Activated gamma-delta T cell treated with Interleukin-2 at 50 U/mL for 16 hours (primary cell): ENCODE data around the gene TTLL13.
"Not testable (repeated sequence)": the region's sequence is repeated elsewhere in the genome, so short reads cannot be mapped to it uniquely, and the experiment has no call there.

ENCODE experiments used
- DNase-seq: peaks from one replicate; pipeline ENCODE4 v3.0.0-alpha.2; 2020

The TTLL13 gene

DNA sequence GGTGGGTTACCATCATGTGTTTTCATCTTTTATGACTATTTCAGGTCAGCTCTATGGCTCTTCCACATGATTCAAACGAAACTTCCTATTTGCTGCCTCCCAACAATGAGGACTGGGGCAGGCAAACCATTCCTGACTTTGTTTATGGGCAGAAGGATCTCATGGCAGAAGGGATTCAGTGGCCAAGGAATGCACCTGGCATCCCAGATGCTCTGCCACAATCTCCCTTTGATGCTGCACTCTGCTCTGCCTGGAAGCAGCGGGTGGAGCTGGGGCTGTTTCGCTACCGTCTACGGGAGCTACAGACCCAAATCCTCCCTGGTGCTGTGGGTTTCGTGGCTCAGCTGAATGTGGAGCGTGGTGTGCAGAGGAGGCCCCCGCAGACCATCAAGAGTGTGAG is 8.5 kb upstream of the TTLL13 start:
- DNase-seq = no peak

DNA sequence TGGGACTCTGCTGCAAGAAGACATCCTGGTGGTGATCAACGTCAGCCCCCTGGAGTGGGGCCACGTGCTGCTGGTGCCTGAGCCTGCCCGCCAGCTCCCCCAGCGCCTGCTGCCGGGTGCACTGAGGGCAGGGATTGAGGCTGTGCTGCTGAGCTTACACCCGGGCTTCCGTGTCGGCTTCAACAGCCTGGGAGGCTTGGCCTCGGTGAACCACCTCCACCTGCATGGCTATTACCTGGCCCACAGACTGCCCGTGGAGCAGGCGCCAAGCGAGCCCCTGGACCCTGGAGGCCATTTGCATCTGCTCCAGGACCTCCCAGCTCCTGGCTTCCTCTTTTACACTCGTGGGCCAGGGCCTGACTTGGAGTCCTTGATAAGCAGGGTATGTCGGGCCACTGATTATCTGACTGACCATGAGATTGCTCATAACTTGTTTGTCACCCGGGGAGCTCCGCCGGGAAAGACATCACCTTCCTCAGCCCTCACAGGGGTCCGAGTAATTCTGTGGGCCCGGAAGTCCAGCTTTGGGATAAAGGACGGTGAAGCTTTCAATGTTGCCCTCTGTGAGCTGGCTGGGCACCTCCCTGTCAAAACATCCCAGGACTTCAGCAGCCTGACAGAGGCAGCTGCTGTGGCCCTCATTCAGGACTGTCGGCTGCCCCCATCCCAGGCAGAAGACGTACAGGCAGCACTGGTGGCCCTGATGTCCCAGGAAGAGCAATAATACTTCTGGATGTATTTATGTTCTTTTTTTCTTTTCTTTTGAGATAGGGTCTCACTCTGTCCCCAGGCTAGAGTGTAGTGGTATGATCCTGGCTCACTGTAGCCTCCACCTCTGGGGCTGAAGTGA is 7.8 kb upstream of the TTLL13 start:
- no peak for DNase-seq

DNA sequence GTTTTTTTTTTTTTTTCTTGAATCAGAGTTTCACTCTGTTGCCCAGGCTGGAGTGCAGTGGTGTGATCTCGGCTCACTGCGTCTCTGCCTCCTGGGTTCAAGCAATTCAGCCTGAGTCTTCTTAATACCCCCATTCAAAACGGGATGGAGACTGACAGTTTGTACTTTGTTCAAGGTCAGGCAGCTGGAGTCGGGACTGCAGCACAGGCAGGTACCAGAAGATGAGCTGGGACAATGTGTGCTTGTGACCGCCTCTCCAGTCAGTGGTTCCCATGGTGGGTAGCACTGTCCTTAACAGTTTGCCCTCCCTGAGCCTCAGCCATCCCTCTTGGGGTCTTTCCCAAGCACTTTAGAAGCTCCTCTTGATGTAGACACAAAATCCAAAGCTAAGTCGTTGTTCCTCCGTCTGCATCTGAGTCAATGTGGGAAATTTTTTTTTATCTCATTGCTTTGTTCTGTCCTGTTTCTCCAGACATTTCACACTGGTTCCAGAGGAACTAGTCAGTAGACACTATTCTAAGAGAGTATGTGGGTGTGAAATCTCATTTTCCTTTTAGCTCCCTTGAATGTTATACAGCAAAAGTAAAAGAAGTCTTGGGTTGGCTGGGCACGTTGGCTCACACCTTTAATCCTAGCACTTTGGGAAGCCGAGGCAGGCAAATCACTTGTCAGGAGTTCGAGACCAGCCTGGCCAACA is 5.3 kb upstream of the TTLL13 start:
- DNase-seq = no peak

DNA sequence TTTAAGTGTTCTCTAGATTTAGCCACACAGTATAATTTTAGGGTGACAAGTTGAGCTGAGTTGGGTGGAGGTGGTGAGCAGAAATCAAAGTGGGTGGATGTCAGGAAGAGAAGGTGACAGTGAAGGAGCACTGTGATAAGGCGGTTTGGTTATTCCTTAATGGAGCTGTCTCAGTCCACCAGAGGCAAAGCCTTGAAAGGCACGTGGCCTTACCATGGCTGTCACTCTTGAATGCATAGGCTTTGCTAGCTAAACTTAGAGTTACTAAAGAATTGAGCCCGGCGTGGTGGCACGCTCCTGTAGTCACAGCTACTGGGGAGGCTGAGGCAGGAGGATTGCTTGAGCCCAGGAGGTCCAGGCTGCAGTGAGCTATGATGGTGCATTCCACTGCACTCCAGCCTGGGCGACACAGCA is 560 bp upstream of the TTLL13 start:
- DNase-seq = no peak

DNA sequence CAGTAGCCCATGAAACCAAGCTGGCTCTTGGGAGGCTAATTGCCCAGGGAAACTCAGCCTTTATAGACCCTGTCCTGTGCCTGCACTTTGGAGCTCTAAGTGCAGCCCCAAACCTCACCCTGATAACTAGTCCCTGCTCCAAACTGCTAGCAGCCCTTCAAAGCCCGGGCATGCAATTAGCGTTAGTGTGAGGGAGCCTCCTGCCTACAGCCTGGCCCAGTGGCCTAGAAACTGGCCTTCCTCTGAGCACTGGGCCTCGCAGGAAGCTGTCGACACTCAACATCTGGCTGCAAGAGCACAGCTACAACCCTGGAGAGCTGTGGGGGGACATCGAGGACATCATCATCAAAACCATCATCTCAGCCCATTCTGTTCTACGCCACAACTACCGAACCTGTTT is 8.4 kb downstream of the TTLL13 start:
- DNase-seq = no peak

DNA sequence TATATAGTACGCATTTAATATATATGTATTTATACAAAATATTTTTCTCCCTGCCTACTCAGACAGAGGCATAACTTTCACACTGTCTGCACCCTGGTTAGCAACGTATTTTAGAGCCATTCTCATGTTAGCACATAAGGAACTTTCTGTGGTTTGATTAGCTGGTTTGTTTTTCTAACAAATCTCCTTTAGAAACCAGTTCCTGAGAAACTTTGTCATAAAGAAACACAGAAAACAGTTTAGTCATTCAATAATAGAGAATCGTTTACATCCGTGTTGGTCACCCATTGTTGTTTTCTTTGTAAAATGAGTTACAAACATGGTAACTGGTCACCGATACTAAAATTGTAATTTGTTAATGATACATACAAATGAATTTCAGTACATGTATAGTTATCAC is 10.2 kb downstream of the TTLL13 start:
- no peak for DNase-seq

DNA sequence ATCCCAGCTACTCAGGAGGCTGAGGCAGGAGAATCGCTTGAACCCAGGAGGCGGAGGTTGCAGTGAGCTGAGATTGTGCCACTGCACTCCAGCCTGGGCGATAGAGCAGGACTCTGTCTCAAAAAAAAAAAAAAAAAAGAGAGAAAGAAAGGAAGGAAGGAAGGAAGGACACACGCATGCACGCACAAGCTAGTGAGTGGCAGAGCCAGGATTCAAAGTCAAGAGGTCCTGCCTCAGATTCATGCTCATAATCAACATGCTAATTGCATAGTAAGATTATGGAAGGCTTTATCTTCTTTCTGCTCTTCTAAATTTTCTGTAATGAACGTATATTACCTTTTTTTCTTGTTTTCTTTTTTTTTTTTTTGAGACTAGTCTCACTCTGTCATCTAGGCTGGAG is 11.4 kb downstream of the TTLL13 start:
- not testable (repeated sequence) for DNase-seq

DNA sequence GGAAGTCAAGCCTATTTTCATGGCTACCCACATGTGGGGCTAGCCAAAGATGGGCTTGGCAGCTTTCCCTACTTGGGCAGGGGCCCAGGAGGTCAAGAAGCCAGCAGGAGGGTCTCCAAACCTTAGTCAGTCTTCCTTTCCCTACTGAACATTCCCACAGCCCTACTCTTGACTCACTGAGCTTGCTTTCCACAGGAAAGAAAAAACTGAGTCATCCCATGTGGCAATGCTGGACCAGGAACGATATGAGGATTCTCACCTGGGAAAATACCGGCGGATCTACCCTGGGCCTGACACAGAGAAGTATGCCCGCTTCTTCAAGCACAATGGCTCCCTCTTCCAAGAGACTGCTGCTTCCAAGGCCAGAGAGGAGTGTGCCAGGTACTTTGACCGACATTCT is 12.5 kb downstream of the TTLL13 start:
- no peak for DNase-seq

DNA sequence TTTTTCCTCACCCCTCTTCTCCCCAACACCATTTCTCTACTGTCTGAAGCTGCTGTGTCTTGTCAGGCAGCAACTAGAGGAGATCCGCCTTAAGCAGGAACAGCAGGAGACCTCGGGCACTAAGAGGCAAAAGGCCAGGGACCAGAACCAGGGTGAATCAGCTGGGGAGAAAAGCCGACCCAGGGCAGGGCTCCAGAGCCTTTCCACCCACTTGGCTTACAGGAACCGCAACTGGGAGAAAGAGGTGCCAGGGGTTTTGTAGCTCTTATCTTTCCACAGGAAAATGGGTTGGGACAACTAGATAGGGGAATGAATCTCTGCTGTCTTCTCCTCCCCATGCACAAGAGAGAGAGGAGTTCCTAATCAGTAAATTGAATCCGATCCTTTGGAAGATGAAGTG is 13.1 kb downstream of the TTLL13 start:
- no peak for DNase-seq

DNA sequence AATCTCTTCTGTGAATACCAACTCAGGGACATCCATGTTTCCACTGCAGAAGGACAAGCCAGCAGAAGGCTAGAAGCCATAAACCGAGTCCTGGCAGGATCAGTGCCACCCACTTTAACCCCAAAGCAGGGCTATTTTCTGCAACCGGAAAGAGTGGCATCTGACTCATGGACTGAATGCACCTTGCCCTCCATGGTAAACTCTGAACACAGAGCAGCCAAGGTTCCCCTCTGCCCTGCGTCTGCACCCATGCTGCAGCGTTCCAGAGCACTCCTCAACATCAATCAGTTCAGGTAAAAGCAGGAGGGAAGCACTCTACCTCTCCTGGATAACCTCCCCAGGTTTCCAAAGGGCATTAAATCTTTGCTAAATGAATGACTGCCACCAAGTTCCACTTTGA is 15.3 kb downstream of the TTLL13 start:
- DNase-seq = peak; percentile 11

DNA sequence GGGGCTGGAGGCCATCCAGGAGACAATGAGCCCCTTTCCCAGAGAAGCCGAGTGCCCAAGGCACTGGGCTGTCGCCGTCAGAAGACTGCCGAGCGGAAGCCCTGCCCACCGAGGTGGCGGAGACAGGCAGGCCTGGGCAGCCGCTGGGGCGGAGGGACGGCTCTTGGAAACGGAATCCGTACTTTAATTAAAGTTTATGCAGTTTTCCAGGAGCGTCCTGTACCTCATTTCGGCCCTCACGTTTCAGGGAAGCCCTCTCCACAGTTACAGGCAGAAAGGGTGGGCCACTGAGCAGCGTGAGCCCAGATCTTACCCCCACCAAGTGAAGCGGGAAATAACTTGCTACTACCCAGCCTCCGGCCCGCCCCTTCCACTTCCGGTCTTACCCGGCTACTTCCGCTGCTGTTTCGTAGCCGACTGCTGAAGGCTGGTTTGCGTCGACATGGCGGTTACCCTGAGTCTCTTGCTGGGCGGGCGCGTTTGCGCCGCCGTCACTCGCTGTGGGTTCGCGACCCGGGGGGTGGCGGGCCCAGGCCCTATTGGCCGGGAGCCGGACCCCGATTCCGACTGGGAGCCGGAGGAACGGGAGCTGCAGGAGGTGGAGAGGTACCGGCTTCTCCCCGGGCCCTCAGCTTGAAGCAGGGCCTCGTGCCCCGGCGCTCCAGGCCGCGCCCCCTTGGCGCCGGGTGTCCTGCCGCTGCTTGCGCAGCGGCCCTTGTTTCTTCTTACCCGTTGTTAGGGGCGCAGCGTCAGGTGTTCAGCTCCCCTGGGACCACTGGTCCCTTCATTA is 16.1 kb downstream of the TTLL13 start, which contains the start of gene NGRN:
NGRN (plus strand) TSS at position 402 of the 790 bp plus-strand sequence; CDS start at position 443, 41 bp downstream.
- DNase-seq = peak; percentile 91

DNA sequence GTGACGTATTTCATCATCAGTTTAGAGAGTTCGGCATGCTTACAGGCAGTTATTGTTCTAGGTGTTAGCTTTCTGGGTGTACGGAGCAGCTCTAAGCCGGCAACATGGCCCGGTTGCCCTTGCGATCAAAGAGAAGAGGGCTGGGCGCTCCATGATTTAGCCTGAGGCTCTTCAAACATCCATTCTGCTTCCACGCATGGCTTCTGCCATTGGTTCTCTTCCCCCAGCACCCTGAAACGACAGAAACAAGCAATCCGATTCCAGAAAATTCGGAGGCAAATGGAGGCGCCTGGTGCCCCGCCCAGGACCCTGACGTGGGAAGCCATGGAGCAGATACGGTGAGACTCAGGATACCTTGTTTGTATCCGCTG is 16.7 kb downstream of the TTLL13 start:
- DNase-seq = peak; percentile 17

DNA sequence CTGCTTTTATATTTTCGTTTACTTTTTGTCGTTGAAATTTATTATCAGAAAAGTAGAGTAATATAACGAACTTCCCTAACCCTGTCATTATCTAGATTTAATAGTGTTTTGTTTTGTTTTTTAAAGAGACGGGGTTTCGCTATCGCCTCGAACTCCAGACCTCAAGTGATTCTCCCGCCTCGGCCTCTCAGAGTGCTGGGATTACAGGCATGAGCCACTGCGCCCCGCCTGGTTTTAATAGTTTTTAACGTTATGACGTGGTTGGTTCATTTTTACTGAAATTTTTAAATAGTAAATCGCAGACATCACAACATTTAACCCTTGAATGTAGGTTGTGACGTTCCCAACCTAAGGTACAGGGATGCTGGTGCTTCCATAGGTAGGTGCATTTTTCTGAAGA is 17.1 kb downstream of the TTLL13 start:
- DNase-seq = no peak

DNA sequence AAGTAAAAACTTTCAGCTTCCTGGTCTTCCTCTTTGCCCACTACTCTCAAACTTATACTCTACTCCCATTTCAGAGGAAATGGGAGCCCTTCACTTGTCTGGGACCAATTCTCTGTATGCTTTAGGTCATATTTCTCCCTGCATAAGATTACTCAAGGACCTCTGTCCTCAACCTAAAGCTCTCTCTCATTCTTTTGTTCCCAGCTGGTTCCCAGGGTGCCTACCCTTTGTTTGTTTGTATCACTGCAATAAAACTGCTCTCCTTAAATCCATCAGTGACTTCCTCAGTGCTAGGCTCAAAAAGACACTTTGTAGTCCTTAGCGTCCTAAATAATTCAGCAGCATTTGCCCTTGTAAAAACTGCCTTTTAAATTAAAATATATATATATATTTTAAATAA is 19.1 kb downstream of the TTLL13 start:
- DNase-seq = no peak

DNA sequence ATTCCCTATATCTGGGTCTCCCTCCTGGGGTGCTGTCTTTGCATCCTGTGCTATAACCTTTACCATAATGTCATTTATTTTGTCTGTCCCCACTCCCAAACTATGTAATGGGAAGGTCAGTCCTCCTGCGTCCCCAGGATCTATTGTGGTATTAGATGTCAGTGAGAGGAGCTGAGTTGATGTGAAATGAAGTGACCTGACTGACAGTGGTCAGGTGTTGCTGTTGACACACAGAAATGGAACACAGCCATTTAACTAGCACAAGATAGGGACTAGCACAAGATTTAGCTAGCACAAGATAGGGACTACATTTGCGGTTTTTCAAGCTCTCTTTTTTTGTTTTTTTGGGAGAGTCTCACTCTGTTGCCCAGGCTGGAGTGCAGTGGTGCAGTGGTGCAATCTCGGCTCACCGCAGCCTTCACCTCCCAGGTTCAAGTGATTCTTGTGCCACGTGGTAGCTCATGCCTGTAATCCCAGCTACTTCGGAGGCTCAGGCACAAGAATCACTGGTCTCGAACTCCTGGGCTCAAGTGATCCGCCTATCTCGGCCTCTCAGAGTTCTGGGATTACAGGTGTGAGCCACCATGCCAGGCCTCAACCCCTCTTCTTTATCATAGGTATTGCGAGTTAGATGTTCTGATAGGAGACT is 21.3 kb downstream of the TTLL13 start:
- no peak for DNase-seq

DNA sequence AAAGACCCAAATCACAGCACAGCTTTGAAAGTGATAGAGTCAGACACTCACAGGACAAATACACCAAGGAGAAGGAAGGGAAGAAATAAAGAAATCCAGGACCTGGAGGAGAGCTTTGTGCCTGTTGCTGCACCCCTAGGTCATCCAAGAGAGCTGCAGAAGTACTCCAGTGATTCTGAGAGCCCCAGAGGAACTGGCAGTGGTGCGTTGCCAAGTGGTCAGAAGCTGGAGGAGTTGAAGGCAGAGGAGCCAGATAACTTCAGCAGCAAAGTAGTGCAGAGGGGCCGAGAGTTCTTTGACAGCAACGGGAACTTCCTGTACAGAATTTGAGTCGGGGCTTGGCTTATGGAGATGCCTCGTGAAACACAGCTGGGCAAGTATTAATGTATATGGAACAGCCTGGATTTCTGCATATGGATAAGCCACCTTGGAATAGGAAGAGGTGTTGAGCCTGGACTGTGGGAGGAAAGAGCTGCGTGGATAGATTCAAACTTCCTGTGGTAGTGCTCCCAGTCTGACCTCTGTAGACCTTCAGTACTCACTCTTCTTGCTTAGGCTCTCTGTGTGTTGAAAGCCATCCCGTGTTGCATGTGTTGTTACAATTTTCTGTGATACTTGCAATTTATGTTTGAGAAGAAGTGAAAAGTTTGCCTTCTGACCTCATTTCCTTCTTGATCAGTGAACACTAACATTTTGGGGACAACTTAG is 22.3 kb downstream of the TTLL13 start:
- no peak for DNase-seq

DNA sequence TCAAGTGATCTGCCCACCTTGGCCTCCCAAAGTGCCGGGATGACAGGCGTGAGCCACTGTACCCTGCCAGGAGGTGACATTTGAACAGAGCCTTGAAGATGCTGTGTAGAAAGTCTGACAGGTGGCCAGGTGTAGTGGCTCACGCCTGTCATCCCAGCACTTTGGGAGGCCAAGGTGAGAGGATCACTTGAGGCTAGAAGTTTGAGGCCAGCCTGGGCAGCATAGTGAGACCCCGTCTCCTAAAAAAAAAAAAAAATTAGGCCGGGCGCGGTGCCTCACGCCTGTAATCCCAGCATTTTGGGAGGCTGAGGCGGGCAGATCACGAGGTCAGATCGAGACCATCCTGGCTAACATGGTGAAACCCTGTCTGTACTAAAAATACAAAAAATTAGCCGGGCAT is 29.1 kb downstream of the TTLL13 start:
- DNase-seq = not testable (repeated sequence)

DNA sequence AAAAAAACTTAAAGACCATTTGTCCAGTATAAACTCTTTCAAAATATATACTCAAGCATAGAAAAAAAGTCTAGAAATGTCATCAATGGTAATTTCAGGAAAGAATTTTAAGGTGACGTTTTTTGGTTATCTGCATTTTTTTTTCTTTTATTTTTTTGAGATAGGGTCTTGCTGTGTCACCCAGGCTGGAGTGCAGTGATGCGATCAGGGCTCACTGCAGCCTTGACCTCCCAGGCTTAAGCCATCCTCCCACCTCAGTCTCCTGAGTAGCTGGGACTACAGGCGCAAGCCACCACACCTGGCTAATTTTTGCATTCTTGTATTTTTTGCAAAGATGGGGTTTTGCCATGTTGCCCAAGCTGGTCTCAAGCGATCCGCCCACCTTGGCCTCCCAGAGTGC is 31.4 kb downstream of the TTLL13 start:
- DNase-seq = not testable (repeated sequence)

DNA sequence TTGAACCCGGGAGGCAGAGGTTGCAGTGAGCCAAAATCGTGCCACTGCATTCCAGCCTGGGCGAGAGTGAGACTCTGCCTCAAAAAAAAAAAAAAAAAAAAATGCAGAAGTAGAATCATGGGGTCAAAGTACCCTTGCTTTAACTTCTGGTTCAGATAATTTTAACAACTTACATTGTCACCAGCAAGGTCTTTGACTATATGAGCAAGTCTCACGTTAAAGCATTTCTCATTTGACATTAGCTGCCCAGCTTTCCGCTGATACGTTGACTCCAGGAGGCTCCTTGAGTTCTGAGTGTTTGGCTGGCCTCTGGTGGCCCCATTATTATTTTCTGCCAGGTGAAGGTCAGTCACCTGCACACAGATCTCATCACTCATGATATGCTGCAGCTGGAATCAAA is 32.3 kb downstream of the TTLL13 start:
- DNase-seq = not testable (repeated sequence)

DNA sequence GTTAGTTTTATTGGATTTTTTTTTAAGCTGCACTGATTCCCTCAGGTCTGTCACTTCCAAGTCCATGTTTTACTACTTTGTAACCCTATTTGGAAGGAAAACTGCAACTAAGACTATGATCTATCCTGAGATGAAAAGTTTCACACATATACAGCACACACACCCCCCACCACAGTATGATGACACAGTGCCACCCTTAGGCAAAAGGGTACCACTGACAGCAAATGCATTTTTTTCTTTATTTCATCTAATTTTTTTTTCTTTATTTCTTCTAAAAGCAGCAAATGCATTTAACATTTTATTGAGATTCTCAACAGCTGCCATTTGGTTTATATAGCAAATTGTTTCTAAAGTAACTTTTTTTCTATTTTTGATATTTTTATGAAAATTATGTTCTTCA is 37.3 kb downstream of the TTLL13 start:
- peak; percentile 33 for DNase-seq

DNA sequence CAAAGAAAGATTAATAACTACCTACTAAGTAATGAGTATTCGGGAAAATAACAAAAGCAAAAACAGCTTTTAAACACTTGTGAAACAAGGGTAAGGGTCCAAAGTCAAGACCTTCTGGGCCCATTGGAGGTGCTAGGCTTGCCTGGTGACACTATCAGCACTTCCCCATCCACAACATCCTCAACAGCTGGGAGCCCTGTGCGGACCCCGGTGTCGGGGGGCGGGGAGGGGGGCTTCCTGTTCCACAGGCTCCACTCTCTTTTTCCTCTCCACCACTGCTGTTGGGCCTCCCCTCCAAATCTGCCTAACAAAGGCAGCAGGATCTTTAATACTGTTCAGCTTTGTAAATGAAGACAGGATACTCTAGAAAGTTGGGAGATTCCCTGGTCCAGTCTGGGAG is 37.7 kb downstream of the TTLL13 start:
- DNase-seq = no peak

DNA sequence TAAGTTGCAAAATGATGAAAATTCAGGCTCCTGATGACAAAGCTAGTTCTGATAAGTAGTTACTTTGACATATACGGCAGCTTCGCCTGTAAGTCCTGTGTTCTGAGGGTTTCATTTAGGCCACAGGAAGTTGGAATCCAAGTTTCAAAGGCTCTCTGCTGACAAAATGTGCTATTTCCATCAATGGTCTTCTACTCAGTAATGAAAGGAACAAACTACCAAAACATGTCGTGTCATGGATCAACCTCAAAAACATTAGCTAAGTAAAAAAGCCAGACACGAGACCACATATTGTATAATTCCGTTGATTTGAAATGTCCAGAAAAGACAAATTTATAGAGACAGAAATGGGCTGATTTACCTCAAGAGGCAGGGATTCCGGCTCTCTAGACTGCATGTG is 38.6 kb downstream of the TTLL13 start:
- DNase-seq = no peak
